Measurements from ENCODE around the gene ANKS1B.
"Not testable (repeated sequence)": the region's sequence is repeated elsewhere in the genome, so short reads cannot be mapped to it uniquely, and the experiment has no call there.

Gene ANKS1B

GRCh38 chr12:99800605-99801004 is 184.1 kb downstream of the ANKS1B start:
- no peak for DNase-seq (ENCODE audit: low spot score)
- TF ChIP-seq, protein P1, sequence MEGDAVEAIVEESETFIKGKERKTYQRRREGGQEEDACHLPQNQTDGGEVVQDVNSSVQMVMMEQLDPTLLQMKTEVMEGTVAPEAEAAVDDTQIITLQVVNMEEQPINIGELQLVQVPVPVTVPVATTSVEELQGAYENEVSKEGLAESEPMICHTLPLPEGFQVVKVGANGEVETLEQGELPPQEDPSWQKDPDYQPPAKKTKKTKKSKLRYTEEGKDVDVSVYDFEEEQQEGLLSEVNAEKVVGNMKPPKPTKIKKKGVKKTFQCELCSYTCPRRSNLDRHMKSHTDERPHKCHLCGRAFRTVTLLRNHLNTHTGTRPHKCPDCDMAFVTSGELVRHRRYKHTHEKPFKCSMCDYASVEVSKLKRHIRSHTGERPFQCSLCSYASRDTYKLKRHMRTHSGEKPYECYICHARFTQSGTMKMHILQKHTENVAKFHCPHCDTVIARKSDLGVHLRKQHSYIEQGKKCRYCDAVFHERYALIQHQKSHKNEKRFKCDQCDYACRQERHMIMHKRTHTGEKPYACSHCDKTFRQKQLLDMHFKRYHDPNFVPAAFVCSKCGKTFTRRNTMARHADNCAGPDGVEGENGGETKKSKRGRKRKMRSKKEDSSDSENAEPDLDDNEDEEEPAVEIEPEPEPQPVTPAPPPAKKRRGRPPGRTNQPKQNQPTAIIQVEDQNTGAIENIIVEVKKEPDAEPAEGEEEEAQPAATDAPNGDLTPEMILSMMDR (IDR thresholded peaks at IDR 0.05; ENCODE audit: extremely low read depth, insufficient read depth, missing control alignments), result no peak
- in situ Hi-C loops (cut with MboI; ENCODE audit: low pct_unique_long_range_greater_than_20kb, low sequenced_read_pairs, unreplicated experiment), result no loop called here

- in situ Hi-C loops (cut with MboI; ENCODE audit: low pct_unique_long_range_greater_than_20kb, low sequenced_read_pairs, unreplicated experiment); DNase-seq (ENCODE audit: low spot score): not testable (repeated sequence)
Measured at GRCh38 chr12:99797931-99798330, 186.8 kb downstream of the ANKS1B start.

- TF ChIP-seq, protein P1 (IDR thresholded peaks at IDR 0.05; ENCODE audit: extremely low read depth, insufficient read depth, missing control alignments), result no peak
Measured at GRCh38 chr12:99783421-99783820, 201.3 kb downstream of the ANKS1B start.

DNA sequence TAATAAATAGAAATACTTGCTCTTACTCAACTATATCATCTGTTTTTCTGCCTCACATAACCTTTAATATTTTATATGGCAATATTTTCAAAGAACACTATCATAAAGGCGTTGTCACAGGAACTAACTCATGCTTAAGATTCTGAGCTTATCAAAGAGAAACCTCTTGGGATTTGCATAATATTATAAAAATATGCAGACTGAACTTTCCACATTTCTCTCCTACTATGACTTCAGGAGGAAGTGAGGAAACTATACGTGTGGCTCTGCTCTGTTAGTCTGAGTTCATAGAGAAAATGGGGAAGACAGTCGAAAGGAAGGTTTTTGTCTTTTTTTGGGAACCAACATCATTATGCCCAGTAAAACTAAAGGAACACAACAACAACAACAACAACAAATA is 212.5 kb downstream of the ANKS1B start:
- DNase-seq (ENCODE audit: low spot score), result no peak
- in situ Hi-C loops (cut with MboI; ENCODE audit: low pct_unique_long_range_greater_than_20kb, low sequenced_read_pairs, unreplicated experiment), result loop anchor here (25.0 kb wide), 1 partner anchor 385 kb away; no protein-coding TSS in a partner anchor
- TF ChIP-seq, protein P1 (IDR thresholded peaks at IDR 0.05; ENCODE audit: extremely low read depth, insufficient read depth, missing control alignments), result no peak

More at GRCh38 chr12:99783421-99783820, 201.3 kb downstream of the ANKS1B start:
- no peak for DNase-seq (ENCODE audit: low spot score)
- in situ Hi-C loops (cut with MboI; ENCODE audit: low pct_unique_long_range_greater_than_20kb, low sequenced_read_pairs, unreplicated experiment), result no loop called here

DNA sequence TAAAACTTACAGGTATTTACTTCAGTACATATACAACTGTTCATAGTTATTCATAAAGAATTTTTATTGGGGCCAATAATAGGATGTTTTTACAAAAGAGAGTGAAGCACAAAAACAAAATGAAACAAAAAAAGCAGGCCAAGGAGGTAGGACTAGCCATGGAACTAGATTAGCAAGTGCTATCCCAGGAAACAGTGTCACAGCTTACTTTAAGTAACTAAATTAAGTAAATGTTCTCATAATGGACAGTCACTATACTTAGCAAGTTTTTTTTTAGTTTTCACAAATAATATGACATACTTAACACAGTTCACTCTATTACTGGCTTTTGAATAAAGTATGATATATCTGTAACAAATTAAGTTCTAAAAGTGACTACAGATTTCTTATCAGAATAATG is 213.1 kb downstream of the ANKS1B start:
- no peak for DNase-seq (ENCODE audit: low spot score)
- in situ Hi-C loops (cut with MboI; ENCODE audit: low pct_unique_long_range_greater_than_20kb, low sequenced_read_pairs, unreplicated experiment), result loop anchor here (25.0 kb wide), 1 partner anchor 384 kb away; no protein-coding TSS in a partner anchor
- TF ChIP-seq, protein P1 (IDR thresholded peaks at IDR 0.05; ENCODE audit: extremely low read depth, insufficient read depth, missing control alignments), result no peak

DNA sequence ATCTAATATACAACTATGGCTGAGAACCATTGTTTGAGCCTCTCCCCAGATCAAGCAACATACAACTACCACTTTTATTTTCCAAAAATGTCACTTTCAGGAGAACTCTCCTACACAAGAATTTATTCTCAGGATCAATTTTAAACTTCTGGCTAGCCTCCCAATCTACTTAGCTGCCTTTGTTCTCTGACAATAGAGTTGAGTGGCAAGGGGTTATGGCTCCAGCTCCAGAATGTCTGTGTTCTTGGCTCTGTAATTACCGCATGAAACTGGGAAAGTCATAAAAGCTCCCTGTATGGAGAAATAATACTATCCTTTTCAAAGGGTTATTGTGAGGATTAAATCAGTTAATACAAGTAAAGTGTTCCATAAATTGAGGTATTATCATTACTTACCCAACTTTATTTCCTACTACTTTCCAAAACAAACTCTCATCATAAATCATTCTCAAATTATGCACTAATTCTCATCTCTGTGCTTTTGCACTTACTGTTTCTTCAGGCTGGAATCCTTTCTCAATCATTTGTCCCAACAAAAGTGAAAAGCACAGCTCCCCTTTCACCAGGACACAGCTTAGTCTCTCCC is 215.2 kb downstream of the ANKS1B start:
- no peak for DNase-seq (ENCODE audit: low spot score)
- in situ Hi-C loops (cut with MboI; ENCODE audit: low pct_unique_long_range_greater_than_20kb, low sequenced_read_pairs, unreplicated experiment), result loop anchor here (25.0 kb wide), 1 partner anchor 382 kb away; no protein-coding TSS in a partner anchor
- TF ChIP-seq, protein P1 (IDR thresholded peaks at IDR 0.05; ENCODE audit: extremely low read depth, insufficient read depth, missing control alignments), result no peak

GRCh38 chr12:99768758-99769157 is 216.0 kb downstream of the ANKS1B start:
- in situ Hi-C loops (cut with MboI; ENCODE audit: low pct_unique_long_range_greater_than_20kb, low sequenced_read_pairs, unreplicated experiment), result loop anchor here (25.0 kb wide), 1 partner anchor 381 kb away; no protein-coding TSS in a partner anchor
- no peak for DNase-seq (ENCODE audit: low spot score)
- TF ChIP-seq, protein P1 (IDR thresholded peaks at IDR 0.05; ENCODE audit: extremely low read depth, insufficient read depth, missing control alignments), result no peak

Measured in GM13977 (cell line).